Measurements from ENCODE around the gene SIX3. TPM values are rescaled to one million over a fixed set of nuclear protein-coding genes. Genes with fewer than 3 reads are reported as not detected.

The SIX3 gene
- total and polyA plus RNA-seq, 2 of the 4 experiments (the other 2 are of a cell fraction) = not detected

DNA sequence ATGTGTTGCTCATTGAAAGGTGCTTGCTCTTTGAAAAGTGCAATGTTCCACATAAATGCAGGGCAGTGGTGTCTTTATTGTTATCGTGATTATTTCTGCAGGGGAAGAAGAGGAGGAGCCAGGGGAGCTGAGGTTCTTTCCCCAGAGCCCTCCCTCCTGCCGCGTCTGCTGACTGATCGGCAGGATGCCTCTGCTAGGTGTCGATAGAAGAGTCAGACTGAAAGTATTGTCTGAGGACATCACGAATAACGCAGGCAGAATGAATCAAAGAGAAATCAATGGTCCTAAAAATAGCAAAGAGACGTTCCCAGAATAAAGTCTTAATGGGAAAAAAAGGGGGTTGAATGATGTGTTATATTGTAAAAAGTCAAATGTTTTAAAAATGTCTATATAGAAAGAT, 47.4 kb upstream of the SIX3 start:
- no peak overlapping the region for H3K56ac ChIP-seq (ENCODE audit: extremely low read depth, insufficient read depth, low read length)
- H3K36me3 ChIP-seq (ENCODE audit: control insufficient read depth, insufficient read depth, low read length) = no peaks in the 10 kb centered on the region
- no peak overlapping the region for H3K18ac ChIP-seq (ENCODE audit: low read depth, low read length)
- no peak overlapping the region for H3K4ac ChIP-seq (ENCODE audit: low read depth, low read length)
- H3K9ac ChIP-seq (ENCODE audit: low read depth, low read length) = no peak overlapping the region
- ChIA-PET CTCF (no interaction called here), POLR2A (ENCODE audit: unreplicated experiment) (no interaction called here)
- H2AFZ ChIP-seq (replicated peaks; ENCODE audit: low read length, poor library complexity) = no peak overlapping the region
- no peak for TF ChIP-seq CHD1 (IDR thresholded peaks at IDR 0.05; ENCODE audit: low read depth, low read length)
- TF ChIP-seq, protein P1, sequence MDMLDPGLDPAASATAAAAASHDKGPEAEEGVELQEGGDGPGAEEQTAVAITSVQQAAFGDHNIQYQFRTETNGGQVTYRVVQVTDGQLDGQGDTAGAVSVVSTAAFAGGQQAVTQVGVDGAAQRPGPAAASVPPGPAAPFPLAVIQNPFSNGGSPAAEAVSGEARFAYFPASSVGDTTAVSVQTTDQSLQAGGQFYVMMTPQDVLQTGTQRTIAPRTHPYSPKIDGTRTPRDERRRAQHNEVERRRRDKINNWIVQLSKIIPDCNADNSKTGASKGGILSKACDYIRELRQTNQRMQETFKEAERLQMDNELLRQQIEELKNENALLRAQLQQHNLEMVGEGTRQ (IDR thresholded peaks at IDR 0.05; ENCODE audit: low read depth, low read length) = no peak
- TF ChIP-seq FOS (IDR thresholded peaks at IDR 0.05; ENCODE audit: low read depth, low read length) = no peak
- TF ChIP-seq, protein P2, sequence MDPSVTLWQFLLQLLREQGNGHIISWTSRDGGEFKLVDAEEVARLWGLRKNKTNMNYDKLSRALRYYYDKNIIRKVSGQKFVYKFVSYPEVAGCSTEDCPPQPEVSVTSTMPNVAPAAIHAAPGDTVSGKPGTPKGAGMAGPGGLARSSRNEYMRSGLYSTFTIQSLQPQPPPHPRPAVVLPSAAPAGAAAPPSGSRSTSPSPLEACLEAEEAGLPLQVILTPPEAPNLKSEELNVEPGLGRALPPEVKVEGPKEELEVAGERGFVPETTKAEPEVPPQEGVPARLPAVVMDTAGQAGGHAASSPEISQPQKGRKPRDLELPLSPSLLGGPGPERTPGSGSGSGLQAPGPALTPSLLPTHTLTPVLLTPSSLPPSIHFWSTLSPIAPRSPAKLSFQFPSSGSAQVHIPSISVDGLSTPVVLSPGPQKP (IDR thresholded peaks at IDR 0.05; ENCODE audit: borderline replicate concordance, low read depth, low read length) = no peak
- TF ChIP-seq MXI1 (IDR thresholded peaks at IDR 0.05; ENCODE audit: borderline replicate concordance, low read depth, low read length) = no peak
- TF ChIP-seq RCOR1 (IDR thresholded peaks at IDR 0.05; ENCODE audit: insufficient replicate concordance, low read length) = no peak
- no peak for TF ChIP-seq MAZ (IDR thresholded peaks at IDR 0.05; ENCODE audit: borderline replicate concordance, low read depth, low read length)
- no peak for TF ChIP-seq RFX5 (IDR thresholded peaks at IDR 0.05; ENCODE audit: low read depth, low read length)
- TF ChIP-seq MAFK (IDR thresholded peaks at IDR 0.05; ENCODE audit: low read depth, low read length) = no peak
- no peak for TF ChIP-seq NFE2L2 (IDR thresholded peaks at IDR 0.05; ENCODE audit: low read depth, low read length)
- TF ChIP-seq RAD21 (IDR thresholded peaks at IDR 0.05; ENCODE audit: low read length) = no peak
- no peak for TF ChIP-seq SMC3 (IDR thresholded peaks at IDR 0.05; ENCODE audit: low read depth, low read length)
- TF ChIP-seq, protein P3, sequence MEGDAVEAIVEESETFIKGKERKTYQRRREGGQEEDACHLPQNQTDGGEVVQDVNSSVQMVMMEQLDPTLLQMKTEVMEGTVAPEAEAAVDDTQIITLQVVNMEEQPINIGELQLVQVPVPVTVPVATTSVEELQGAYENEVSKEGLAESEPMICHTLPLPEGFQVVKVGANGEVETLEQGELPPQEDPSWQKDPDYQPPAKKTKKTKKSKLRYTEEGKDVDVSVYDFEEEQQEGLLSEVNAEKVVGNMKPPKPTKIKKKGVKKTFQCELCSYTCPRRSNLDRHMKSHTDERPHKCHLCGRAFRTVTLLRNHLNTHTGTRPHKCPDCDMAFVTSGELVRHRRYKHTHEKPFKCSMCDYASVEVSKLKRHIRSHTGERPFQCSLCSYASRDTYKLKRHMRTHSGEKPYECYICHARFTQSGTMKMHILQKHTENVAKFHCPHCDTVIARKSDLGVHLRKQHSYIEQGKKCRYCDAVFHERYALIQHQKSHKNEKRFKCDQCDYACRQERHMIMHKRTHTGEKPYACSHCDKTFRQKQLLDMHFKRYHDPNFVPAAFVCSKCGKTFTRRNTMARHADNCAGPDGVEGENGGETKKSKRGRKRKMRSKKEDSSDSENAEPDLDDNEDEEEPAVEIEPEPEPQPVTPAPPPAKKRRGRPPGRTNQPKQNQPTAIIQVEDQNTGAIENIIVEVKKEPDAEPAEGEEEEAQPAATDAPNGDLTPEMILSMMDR (conservative IDR thresholded peaks at IDR 0.05; ENCODE audit: low read depth, low read length) = no peak
- TF ChIP-seq BHLHE40 (IDR thresholded peaks at IDR 0.05; ENCODE audit: low read depth, low read length) = no peak
- TF ChIP-seq POLR2A (IDR thresholded peaks at IDR 0.05; ENCODE audit: low read depth, low read length) = no peak
- TF ChIP-seq CEBPB (IDR thresholded peaks at IDR 0.05; ENCODE audit: low read depth, low read length) = no peak
- H3K27me3 ChIP-seq (ENCODE audit: control insufficient read depth, insufficient read depth, low read length) = peaks cover under 1% of the 10 kb centered on the region; the same call in 1 of the 2 replicates
- 80% methylated on average over 2 of the region's 8 CpGs; no CpG with 5 or more reads in 1 of the 2 experiments for WGBS, 2 experiments (ENCODE audit: extremely low coverage in 2 of 2, insufficient read length in 1 of 2)
- no peak overlapping the region for H3K14ac ChIP-seq (replicated peaks; ENCODE audit: low read depth, low read length)
- H3K4me2 ChIP-seq (ENCODE audit: low read depth, low read length) = no peak overlapping the region
- no peak overlapping the region for H4K8ac ChIP-seq (ENCODE audit: low read depth in 2 of 2, low read length in 2 of 2)
- H3K9me3 ChIP-seq (ENCODE audit: control insufficient read depth, insufficient read depth, low read length) = no peaks in the 10 kb centered on the region
- H3K27ac ChIP-seq (ENCODE audit: insufficient read depth, low read length) = no peak overlapping the region
- H3K9me1 ChIP-seq (ENCODE audit: insufficient read depth, low read length) = no peaks in the 10 kb centered on the region
- no peak overlapping the region for H2AK9ac ChIP-seq (replicated peaks; ENCODE audit: low read depth, low read length, poor library complexity)
- no peak overlapping the region for H3K4me3 ChIP-seq (ENCODE audit: insufficient read depth, low read depth, low read length)
- BruUV-seq (replicated peaks) = no TSS peak
- H3K79me1 ChIP-seq (ENCODE audit: low read depth in 1 of 2, low read length in 2 of 2) = no peaks in the 10 kb centered on the region
- H3K4me1 ChIP-seq (ENCODE audit: control insufficient read depth, insufficient read depth, low read length) = no peaks in the 10 kb centered on the region
- no peak overlapping the region for H2BK120ac ChIP-seq (ENCODE audit: low read depth, low read length)
- no peak overlapping the region for H3K23ac ChIP-seq (ENCODE audit: low read depth, low read length)
- H2BK5ac ChIP-seq (ENCODE audit: low read depth, low read length, poor library complexity, severe bottlenecking) = no peak overlapping the region
- H4K5ac ChIP-seq (ENCODE audit: low read depth, low read length) = no peak overlapping the region
- DNase-seq (no peak), ATAC-seq (ENCODE audit: low read depth) (no peak)
- no peaks in the 10 kb centered on the region for H4K20me1 ChIP-seq (ENCODE audit: insufficient read depth, low read length)
- no peak overlapping the region for H2AK5ac ChIP-seq (ENCODE audit: low read depth, low read length)
- no peak overlapping the region for H2BK20ac ChIP-seq (ENCODE audit: low read depth, low read length)
- no peak overlapping the region for H4K91ac ChIP-seq (ENCODE audit: insufficient read depth, low read depth, low read length)
- no peak overlapping the region for H2BK15ac ChIP-seq (ENCODE audit: low read depth, low read length)
- dilution Hi-C loops (cut with HindIII; ENCODE audit: low sequenced_read_pairs, unreplicated experiment) (no loop called here), intact Hi-C loops (cut with micrococcal nuclease) (no loop called here), in situ Hi-C loops (cut with MboI; ENCODE audit: low sequenced_read_pairs) (no loop called here)
